Stimulated activated CD8-positive, alpha-beta memory T cell treated with anti-CD3 and anti-CD28 coated beads, Interleukin-2, amount 100 ng/mL, for 1 hour (primary cell): ENCODE data around the gene PLXNB2.

Experiments used
- DNase-seq, 2 donors: peaks; one replicate each; pipeline ENCODE4 v3.0.0-alpha.2; 2020; ENCODE audit warnings: low read depth in 2 of 2

Gene PLXNB2

GRCh38 chr22:50266994-50267393 lies 40.5 kb downstream of the PLXNB2 start:
- DNase-seq: no peak

- DNase-seq: no peak
Observed at GRCh38 chr22:50264946-50265669, 42.3 kb downstream of the PLXNB2 start.

GRCh38 chr22:50264104-50264745 lies 43.2 kb downstream of the PLXNB2 start:
- DNase-seq: no peak

- DNase-seq: no peak
Observed at GRCh38 chr22:50262973-50263617, 44.4 kb downstream of the PLXNB2 start.

GRCh38 chr22:50262460-50262911 lies 45.0 kb downstream of the PLXNB2 start:
- DNase-seq: no peak

DNA sequence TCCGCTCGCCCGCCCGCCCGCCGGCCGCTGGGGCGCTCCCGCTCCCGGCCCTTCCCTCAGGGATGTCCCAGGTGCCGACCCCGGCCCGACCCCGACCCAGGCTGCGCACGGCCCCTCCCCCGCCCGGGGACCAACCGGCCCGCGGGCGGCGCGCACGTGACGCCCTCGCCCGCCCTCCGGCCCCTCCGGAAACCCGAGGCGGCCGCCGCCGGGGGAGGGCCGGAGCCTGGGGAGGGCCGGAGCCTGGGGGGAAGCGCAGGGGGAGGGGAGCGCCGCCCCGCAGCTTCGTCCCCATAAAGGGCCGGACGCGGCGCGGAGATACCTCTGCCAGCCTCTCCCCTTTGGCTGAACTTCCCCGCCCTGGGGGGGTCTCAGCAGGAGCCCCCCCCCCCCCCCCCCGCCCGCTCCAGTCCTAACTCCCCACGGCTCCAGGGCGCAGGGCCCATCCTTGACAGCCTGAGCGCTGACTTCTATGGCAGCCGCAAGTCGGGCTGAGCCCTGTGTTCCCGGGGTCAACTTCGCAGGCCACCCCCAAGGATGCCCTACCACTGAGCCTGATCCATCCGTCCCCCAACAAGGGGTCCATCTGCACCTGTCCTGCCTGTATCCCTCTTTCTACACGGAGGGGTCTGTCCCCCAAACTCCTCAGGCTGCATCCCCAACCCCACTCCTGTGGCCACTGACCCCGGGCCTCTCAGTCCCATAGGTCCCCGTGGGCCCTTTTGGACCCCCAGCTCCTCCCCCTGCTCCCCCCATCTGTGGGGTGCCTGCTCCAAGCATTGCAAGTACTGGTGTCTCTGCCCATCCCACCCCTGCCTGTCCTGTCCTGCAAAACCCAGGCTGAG lies 45.6 kb downstream of the PLXNB2 start, which contains the start of gene MAPK12:
Gene MAPK12 (minus strand): TSS at position 69 of the 845 bp plus-strand sequence. CDS start 174 bp downstream, outside the sequence.
- no peak for DNase-seq

DNA sequence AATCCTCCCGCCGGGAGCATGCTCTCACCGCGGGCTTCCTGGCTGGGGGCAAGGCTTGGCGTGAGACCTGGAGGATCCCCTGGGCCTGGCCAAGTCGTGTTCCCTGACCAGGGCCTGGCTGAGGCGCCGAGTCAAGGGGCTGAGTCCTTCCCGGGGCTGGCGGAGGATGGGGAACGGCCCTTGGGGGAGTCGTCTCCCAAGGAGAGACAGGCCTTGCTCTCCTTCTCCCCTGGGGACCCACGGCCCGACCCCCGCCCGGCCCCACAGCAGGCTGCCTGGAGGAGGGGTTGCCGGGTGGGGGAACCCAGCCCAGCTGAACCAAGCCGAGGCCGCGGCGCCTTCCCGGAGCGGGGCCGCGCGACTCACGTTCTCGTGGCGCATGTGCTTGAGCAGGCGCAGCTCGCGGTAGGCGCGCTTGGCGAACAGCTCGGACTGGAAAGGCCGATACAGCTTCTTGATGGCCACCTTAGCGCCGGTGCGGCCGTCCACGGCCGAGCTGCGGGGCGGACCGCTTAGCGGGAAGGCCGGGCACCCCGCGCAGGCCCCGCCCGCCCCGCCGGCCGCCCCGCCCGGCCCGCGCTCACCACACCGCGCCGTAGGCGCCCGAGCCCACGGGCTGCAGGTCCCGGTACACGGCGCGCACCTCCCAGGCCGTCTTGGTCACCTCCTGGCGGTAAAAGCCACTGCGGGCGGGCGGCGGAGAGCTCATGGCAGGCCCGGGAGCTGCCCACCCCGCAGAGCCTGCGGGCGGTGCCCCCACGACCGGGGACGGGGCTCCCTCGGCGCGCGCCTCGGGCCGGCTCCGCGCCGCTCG lies 46.4 kb downstream of the PLXNB2 start:
- no peak for DNase-seq

DNA sequence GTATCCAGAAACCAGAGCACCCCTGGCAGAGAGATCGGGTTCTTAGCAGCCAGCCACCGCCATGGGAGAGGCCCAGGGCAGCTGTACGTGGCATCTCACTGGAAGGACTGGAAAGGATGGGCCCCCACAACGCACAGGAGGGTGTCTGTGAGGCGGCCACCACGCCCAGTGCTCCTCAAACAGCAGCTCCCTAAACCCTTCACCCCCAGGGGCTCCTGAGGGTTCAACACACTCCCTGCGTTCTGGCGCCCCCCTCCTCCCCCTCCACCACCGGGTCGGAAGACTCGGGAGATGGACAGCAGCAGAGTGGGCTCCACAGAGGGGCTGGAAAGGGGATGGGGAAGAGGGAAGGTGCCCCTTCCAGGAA lies 47.0 kb downstream of the PLXNB2 start:
- DNase-seq: no peak

GRCh38 chr22:50259302-50259701 lies 48.1 kb downstream of the PLXNB2 start:
- DNase-seq: no peak

GRCh38 chr22:50258361-50259292 lies 48.8 kb downstream of the PLXNB2 start:
- no peak for DNase-seq

- DNase-seq: no peak
Observed at GRCh38 chr22:50257451-50258360, 49.7 kb downstream of the PLXNB2 start.

DNA sequence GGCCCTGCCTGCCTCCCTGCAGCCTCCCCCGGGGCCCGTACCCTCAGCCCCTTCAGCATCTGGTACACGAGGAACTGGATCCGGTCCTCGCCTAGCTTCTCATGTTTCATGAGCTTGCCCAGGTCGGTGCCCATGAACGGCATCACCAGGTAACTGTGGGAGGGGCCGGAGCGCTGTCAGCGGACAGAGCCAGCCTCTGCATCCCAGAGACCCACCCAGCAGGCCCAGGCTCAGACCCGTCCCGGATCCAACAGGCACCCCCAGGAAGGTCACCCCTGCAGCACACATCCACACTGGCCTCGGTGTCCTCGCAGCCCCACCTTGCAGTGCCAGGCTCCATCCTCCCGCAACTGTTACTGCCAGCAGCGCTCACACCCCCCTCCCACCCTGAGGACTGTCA lies 50.4 kb downstream of the PLXNB2 start:
- no peak for DNase-seq

DNA sequence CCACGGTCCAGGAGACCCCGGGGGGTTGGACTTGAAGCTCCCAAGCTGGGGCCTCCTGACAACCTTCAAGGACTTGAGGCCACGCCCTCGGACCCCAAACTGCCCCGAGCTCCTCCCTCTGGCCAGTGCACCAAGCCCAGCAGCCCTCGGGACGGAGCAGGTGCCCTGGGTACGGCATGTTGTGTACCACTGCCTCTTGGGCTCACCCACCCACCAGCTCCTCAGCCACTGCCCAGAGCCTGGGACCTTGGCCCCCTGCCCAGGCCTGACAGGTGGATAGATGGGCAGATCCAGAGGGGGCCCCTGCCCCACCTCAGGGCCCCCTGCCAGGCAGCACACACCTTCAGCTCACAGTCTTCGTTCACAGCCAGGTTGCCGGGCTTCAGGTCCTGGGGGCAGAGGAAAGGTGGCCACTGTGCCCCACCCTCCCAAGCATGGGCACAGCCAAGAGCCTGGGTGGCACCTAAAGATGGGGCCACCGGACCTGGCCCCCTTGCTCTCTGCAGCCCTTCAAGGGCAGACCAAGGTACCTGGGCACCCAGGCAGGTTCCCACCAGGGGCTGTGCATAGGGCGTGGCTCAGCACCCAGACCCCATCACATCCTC lies 51.1 kb downstream of the PLXNB2 start:
- no peak for DNase-seq

DNA sequence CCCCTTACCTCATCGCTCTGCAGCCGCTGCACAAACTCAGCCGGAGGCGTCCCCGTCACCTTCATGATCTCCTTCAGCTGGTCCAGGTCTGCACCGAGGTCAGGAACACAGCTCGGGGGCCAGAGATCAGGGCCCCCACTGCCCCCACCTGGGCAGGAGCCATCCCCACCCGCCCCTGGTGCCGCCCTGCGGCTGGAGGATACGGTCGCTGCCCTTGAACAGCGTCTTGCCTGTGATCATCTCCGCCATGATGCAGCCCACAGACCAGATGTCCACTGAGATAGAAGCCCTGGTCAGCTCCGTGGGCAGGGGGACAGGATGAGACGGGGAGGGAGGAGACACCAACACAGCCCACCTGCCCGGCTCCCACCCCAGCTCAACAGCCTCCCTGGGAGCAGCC lies 51.8 kb downstream of the PLXNB2 start:
- DNase-seq: no peak

DNA sequence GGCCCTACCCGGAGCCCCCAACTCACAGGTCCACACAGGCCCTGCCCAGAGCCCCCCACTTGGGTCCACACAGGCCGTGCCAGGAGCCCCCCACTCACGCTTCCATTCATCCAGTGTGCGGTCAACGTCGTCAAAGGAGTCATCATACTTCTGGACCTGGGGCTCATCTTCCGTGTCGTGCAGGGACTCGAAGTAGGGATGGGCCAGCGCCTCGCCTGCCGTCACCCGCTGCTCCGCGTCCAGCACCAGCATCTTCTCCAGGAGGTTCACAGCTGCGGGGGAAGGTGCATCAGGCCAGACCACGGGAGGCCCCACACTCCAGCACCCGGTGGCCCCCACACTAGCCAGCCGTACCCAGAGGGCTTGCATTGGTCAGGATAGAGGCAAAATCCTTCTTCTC lies 52.3 kb downstream of the PLXNB2 start:
- no peak for DNase-seq

GRCh38 chr22:50253941-50254340 lies 53.5 kb downstream of the PLXNB2 start:
- DNase-seq: no peak

- no peak for DNase-seq
Observed at GRCh38 chr22:50253046-50253915, 54.2 kb downstream of the PLXNB2 start.
